IMR-90 (cell line): ENCODE data around the gene MRC2. TPM values are rescaled to one million over a fixed set of nuclear protein-coding genes. Genes with fewer than 3 reads are reported as not detected.

Experiments used
- ATAC-seq: fragments of 200-7000 bp; cut with Tn5 transposase; 2 replicates; pipeline ENCODE4 v1.9.1; 2020; ENCODE audit warnings: low read depth, mild to moderate bottlenecking, moderate library complexity
- BruUV-seq: library from RNA; stranded (reverse); fragments of 400-500 nt; replicated peaks from 2 replicates; lab custom pipeline; 2021; lab: Mats Ljungman, UMichigan
- CTCF ChIA-PET: fragments of 300-600 bp; formaldehyde crosslinking; extraction: SDS; loops from one replicate; lab custom pipeline; 2021; ENCODE audit warnings: antibody characterized with exemption; lab: Yijun Ruan, JAX
- POLR2A ChIA-PET: fragments of 300-600 bp; sonication (Branson Sonifier 250); formaldehyde crosslinking; loops from one replicate; lab custom pipeline; 2022; ENCODE audit warnings: antibody characterized with exemption; ENCODE audit not compliant: unreplicated experiment; lab: Charles Lee
- DNase-seq: peaks from one replicate; pipeline ENCODE4 v3.0.0; 2013
- H2AFZ ChIP-seq: replicated peaks from 2 replicates; pipeline ENCODE3; 2013; ENCODE audit warnings: low read length, mild to moderate bottlenecking; ENCODE audit not compliant: poor library complexity
- H2AK5ac ChIP-seq: 2 replicates; pipeline ENCODE4 v1.6.1; 2013; ENCODE audit warnings: low read depth, low read length, inconsistent platforms
- H2AK9ac ChIP-seq: replicated peaks from 2 replicates; pipeline ENCODE3; 2013; ENCODE audit warnings: mild to moderate bottlenecking, low read depth, low read length, moderate library complexity; ENCODE audit not compliant: poor library complexity
- H2BK120ac ChIP-seq: 2 replicates; pipeline ENCODE4 v1.6.1; 2013; ENCODE audit warnings: low read depth, low read length, inconsistent platforms
- H2BK15ac ChIP-seq: 3 replicates; pipeline ENCODE4 v1.6.1; 2013; ENCODE audit warnings: low read depth, low read length, inconsistent platforms
- H2BK20ac ChIP-seq: 2 replicates; pipeline ENCODE4 v1.6.1; 2013; ENCODE audit warnings: low read depth, mild to moderate bottlenecking, inconsistent platforms, low read length, moderate library complexity
- H2BK5ac ChIP-seq: 2 replicates; pipeline ENCODE4 v1.6.1; 2013; ENCODE audit warnings: mild to moderate bottlenecking, low read depth, low read length, inconsistent platforms; ENCODE audit not compliant: poor library complexity, severe bottlenecking
- H3K14ac ChIP-seq: replicated peaks from 2 replicates; pipeline ENCODE4 v1.6.1; 2013; ENCODE audit warnings: low read depth, low read length, inconsistent platforms
- H3K18ac ChIP-seq: 2 replicates; pipeline ENCODE4 v1.6.1; 2013; ENCODE audit warnings: low read depth, low read length, control low read depth
- H3K23ac ChIP-seq: 2 replicates; pipeline ENCODE4 v1.6.1; 2013; ENCODE audit warnings: low read depth, low read length, inconsistent platforms
- H3K27ac ChIP-seq: 2 replicates; pipeline ENCODE4 v1.5.1; 2013; ENCODE audit warnings: mild to moderate bottlenecking, control low read depth, low read length; ENCODE audit not compliant: insufficient read depth
- H3K27me3 ChIP-seq: 2 replicates; pipeline ENCODE4 v1.6.1; 2013; ENCODE audit warnings: low read length; ENCODE audit not compliant: control insufficient read depth, insufficient read depth
- H3K36me3 ChIP-seq: 2 replicates; pipeline ENCODE4 v1.6.1; 2013; ENCODE audit warnings: low read length, mixed read lengths; ENCODE audit not compliant: control insufficient read depth, insufficient read depth
- H3K4ac ChIP-seq: 2 replicates; pipeline ENCODE4 v1.6.1; 2013; ENCODE audit warnings: low read depth, low read length, inconsistent platforms
- H3K4me1 ChIP-seq: 2 replicates; pipeline ENCODE4 v1.6.1; 2013; ENCODE audit warnings: low read length, mixed read lengths; ENCODE audit not compliant: control insufficient read depth, insufficient read depth
- H3K4me2 ChIP-seq: 2 replicates; pipeline ENCODE4 v1.6.1; 2013; ENCODE audit warnings: low read depth, mild to moderate bottlenecking, control low read depth, low read length, moderate library complexity
- H3K4me3 ChIP-seq: 2 replicates; pipeline ENCODE4 v1.5.1; 2013; ENCODE audit warnings: low read depth, mild to moderate bottlenecking, control low read depth, low read length, moderate library complexity; ENCODE audit not compliant: insufficient read depth
- H3K56ac ChIP-seq: 2 replicates; pipeline ENCODE4 v1.6.1; 2013; ENCODE audit warnings: low read length, inconsistent platforms; ENCODE audit not compliant: insufficient read depth; ENCODE audit errors: extremely low read depth
- H3K79me1 ChIP-seq, 2 experiments: 2 replicates each; pipeline ENCODE4 v1.6.1; 2013; ENCODE audit warnings: low read length in 2 of 2, inconsistent platforms in 1 of 2, low read depth in 1 of 2
- H3K9ac ChIP-seq: 2 replicates; pipeline ENCODE4 v1.6.1; 2013; ENCODE audit warnings: low read depth, low read length, control low read depth
- H3K9me1 ChIP-seq: 2 replicates; pipeline ENCODE4 v1.6.1; 2013; ENCODE audit warnings: low read length, inconsistent platforms; ENCODE audit not compliant: insufficient read depth
- H3K9me3 ChIP-seq: 2 replicates; pipeline ENCODE4 v1.6.1; 2013; ENCODE audit warnings: low read length; ENCODE audit not compliant: control insufficient read depth, insufficient read depth
- H4K20me1 ChIP-seq: 2 replicates; pipeline ENCODE4 v1.6.1; 2013; ENCODE audit warnings: low read length, inconsistent platforms; ENCODE audit not compliant: insufficient read depth
- H4K5ac ChIP-seq: 2 replicates; pipeline ENCODE4 v1.6.1; 2013; ENCODE audit warnings: mild to moderate bottlenecking, low read depth, low read length, control low read depth
- H4K8ac ChIP-seq, 2 experiments: 2 replicates each; pipeline ENCODE4 v1.6.1; 2013; ENCODE audit warnings: low read depth in 2 of 2, low read length in 2 of 2, control low read depth in 1 of 2, inconsistent platforms in 1 of 2
- H4K91ac ChIP-seq: 2 replicates; pipeline ENCODE4 v1.6.1; 2013; ENCODE audit warnings: low read depth, low read length, inconsistent platforms; ENCODE audit not compliant: insufficient read depth
- BHLHE40 ChIP-seq: fragments of 150-350 bp; IDR thresholded peaks from 2 replicates; pipeline ENCODE4 v1.6.1; 2016; ENCODE audit warnings: mild to moderate bottlenecking, low read depth, low read length
- CEBPB ChIP-seq: IDR thresholded peaks from 2 replicates; pipeline ENCODE4 v1.6.1; 2012; ENCODE audit warnings: low read depth, low read length, improper control_type of control experiment
- CHD1 ChIP-seq: IDR thresholded peaks from 2 replicates; pipeline ENCODE4 v1.6.1; 2012; ENCODE audit warnings: low read depth, low read length, improper control_type of control experiment
- FOS ChIP-seq: fragments of 150-350 bp; IDR thresholded peaks from 2 replicates; pipeline ENCODE4 v1.6.1; 2016; ENCODE audit warnings: low read depth, low read length
- MAFK ChIP-seq: IDR thresholded peaks from 2 replicates; pipeline ENCODE4 v1.6.1; 2012; ENCODE audit warnings: low read depth, low read length, improper control_type of control experiment
- MXI1 ChIP-seq: IDR thresholded peaks from 2 replicates; pipeline ENCODE4 v1.6.1; 2012; ENCODE audit warnings: low read depth, mild to moderate bottlenecking, low read length, moderate library complexity, borderline replicate concordance
- NFE2L2 ChIP-seq: fragments of 150-350 bp; IDR thresholded peaks from 2 replicates; pipeline ENCODE4 v1.6.1; 2016; ENCODE audit warnings: low read depth, mild to moderate bottlenecking, low read length
- POLR2A ChIP-seq: IDR thresholded peaks from 2 replicates; pipeline ENCODE4 v1.6.1; 2012; ENCODE audit warnings: mild to moderate bottlenecking, low read depth, low read length
- RAD21 ChIP-seq: IDR thresholded peaks from 2 replicates; pipeline ENCODE4 v1.6.1; 2012; ENCODE audit warnings: low read length, improper control_type of control experiment
- RCOR1 ChIP-seq: IDR thresholded peaks from 2 replicates; pipeline ENCODE4 v1.6.1; 2012; ENCODE audit warnings: mild to moderate bottlenecking, low read length, improper control_type of control experiment; ENCODE audit not compliant: insufficient replicate concordance
- WGBS, 2 experiments: methylation state at CpG; one replicate each; pipeline versions ENCODE4 v1.1.5 to v1.1.7; 2013; ENCODE audit warnings: missing lambda C conversion rate in 2 of 2; ENCODE audit not compliant: insufficient read length in 1 of 2; ENCODE audit errors: extremely low coverage in 2 of 2; 5-methylcytosine and 5-hydroxymethylcytosine counted together
- dilution Hi-C: fragments of 300-500 bp; cut with HindIII; formaldehyde crosslinking; loops from one replicate; pipeline ENCODE4 v1.14.3; 2018; ENCODE audit warnings: low sequenced_read_pairs; ENCODE audit not compliant: unreplicated experiment
- in situ Hi-C: fragments of 300-500 bp; cut with MboI; formaldehyde crosslinking; loops from 3 replicates; pipeline ENCODE4 v1.14.3; 2019; ENCODE audit warnings: low sequenced_read_pairs, inconsistent platforms, mixed read lengths
- intact Hi-C: fragments of 100-400 bp; cut with micrococcal nuclease; formaldehyde crosslinking; loops from 2 replicates; pipeline ENCODE4 v1.10.0; 2022
- polyA plus RNA-seq, 3 experiments: library from polyadenylated mRNA; depleted of rRNA; stranded (reverse); fragments of >200 nt; gene quantifications; 2 replicates each; pipeline ENCODE4 v1.2.3, GENCODE V29; 2012; ENCODE audit warnings: low replicate concordance in 1 of 3
- total RNA-seq: library from RNA; depleted of rRNA; stranded (reverse); fragments of >200 nt; gene quantifications from 2 replicates; pipeline ENCODE4 v1.2.3, GENCODE V29; 2012
- TF ChIP-seq, protein P1 (sequence below): conservative IDR thresholded peaks from 2 replicates; pipeline ENCODE4 v1.5.1; 2012; ENCODE audit warnings: mild to moderate bottlenecking, low read depth, low read length, improper control_type of control experiment
- TF ChIP-seq, protein P2 (sequence below): fragments of 150-350 bp; IDR thresholded peaks from 2 replicates; pipeline ENCODE4 v1.6.1; 2016; ENCODE audit warnings: low read depth, mild to moderate bottlenecking, low read length, moderate library complexity, borderline replicate concordance
- TF ChIP-seq, protein P3 (sequence below): fragments of 150-350 bp; IDR thresholded peaks from 2 replicates; pipeline ENCODE4 v1.6.1; 2017; ENCODE audit warnings: mild to moderate bottlenecking, antibody characterized with exemption, low read length, low read depth

The MRC2 gene
- total and polyA plus RNA-seq, 2 of the 4 experiments (the other 2 are of a cell fraction) = 39.3 to 137 TPM

DNA sequence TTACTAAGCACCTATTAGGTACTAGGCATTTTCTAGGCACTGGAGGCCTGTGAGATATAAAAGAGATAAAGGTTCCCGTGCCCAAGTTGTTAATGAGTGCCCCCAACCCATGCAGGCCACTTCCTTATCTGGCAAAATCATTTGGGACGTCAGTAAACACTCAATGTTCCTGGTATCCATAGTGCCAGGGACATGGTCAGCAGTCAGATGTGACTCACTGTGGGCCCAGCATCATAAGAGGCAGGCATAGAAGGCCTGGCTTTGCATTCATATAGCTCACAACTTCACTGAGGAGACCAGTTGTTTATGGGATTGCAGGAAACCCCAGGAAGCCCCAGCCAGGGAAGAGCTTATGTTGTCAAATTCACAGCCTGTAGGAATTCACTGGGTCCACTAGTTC is 81.1 kb downstream of the MRC2 start:
- H3K56ac ChIP-seq = no peak overlapping the region
- no peaks in the 10 kb centered on the region for H3K27me3 ChIP-seq
- peaks cover 15% of the 10 kb centered on the region for H3K4me1 ChIP-seq
- H3K36me3 ChIP-seq = no peaks in the 10 kb centered on the region
- no CpG with 5 or more reads among the region's 2 CpGs for WGBS, 2 experiments
- no peak overlapping the region for H2BK5ac ChIP-seq
- H3K23ac ChIP-seq = no peak overlapping the region
- peaks cover 7% of the 10 kb centered on the region for H3K9me3 ChIP-seq
- no peak overlapping the region for H2AK5ac ChIP-seq
- peaks cover 6% of the 10 kb centered on the region; the same call in 1 of the 2 replicates for H3K9me1 ChIP-seq
- no peaks in the 10 kb centered on the region for H4K20me1 ChIP-seq
- dilution Hi-C loops (no loop called here), in situ Hi-C loops (loop anchor here (5.0 kb wide), 1 partner anchor 259 kb away; the partner anchor contains the start of gene TANC2), intact Hi-C loops (no loop called here)
- H3K18ac ChIP-seq = no peak overlapping the region
- H4K91ac ChIP-seq = no peak overlapping the region
- H2AK9ac ChIP-seq = no peak overlapping the region
- no peak overlapping the region for H2BK120ac ChIP-seq
- ATAC-seq = no peak
- H3K79me1 ChIP-seq = peaks cover 11 to 19% of the 10 kb centered on the region in 2 experiments; a peak in 3 of 4 replicates
- DNase-seq = no peak
- no peak overlapping the region for H3K4ac ChIP-seq
- H2BK15ac ChIP-seq = no peak overlapping the region
- BruUV-seq = no TSS peak
- H4K5ac ChIP-seq = no peak overlapping the region
- H3K9ac ChIP-seq = no peak overlapping the region
- H2BK20ac ChIP-seq = no peak overlapping the region
- ChIA-PET CTCF (no interaction called here), POLR2A (no interaction called here)
- H3K4me3 ChIP-seq = no peak overlapping the region
- TF ChIP-seq POLR2A (no peak), CEBPB (no peak), RCOR1 (no peak), NFE2L2 (no peak), RAD21 (no peak), BHLHE40 (no peak), CHD1 (no peak), FOS (no peak), MXI1 (no peak), MAFK (no peak)
- TF ChIP-seq, protein P1, sequence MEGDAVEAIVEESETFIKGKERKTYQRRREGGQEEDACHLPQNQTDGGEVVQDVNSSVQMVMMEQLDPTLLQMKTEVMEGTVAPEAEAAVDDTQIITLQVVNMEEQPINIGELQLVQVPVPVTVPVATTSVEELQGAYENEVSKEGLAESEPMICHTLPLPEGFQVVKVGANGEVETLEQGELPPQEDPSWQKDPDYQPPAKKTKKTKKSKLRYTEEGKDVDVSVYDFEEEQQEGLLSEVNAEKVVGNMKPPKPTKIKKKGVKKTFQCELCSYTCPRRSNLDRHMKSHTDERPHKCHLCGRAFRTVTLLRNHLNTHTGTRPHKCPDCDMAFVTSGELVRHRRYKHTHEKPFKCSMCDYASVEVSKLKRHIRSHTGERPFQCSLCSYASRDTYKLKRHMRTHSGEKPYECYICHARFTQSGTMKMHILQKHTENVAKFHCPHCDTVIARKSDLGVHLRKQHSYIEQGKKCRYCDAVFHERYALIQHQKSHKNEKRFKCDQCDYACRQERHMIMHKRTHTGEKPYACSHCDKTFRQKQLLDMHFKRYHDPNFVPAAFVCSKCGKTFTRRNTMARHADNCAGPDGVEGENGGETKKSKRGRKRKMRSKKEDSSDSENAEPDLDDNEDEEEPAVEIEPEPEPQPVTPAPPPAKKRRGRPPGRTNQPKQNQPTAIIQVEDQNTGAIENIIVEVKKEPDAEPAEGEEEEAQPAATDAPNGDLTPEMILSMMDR = no peak
- TF ChIP-seq, protein P2, sequence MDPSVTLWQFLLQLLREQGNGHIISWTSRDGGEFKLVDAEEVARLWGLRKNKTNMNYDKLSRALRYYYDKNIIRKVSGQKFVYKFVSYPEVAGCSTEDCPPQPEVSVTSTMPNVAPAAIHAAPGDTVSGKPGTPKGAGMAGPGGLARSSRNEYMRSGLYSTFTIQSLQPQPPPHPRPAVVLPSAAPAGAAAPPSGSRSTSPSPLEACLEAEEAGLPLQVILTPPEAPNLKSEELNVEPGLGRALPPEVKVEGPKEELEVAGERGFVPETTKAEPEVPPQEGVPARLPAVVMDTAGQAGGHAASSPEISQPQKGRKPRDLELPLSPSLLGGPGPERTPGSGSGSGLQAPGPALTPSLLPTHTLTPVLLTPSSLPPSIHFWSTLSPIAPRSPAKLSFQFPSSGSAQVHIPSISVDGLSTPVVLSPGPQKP = no peak
- TF ChIP-seq, protein P3, sequence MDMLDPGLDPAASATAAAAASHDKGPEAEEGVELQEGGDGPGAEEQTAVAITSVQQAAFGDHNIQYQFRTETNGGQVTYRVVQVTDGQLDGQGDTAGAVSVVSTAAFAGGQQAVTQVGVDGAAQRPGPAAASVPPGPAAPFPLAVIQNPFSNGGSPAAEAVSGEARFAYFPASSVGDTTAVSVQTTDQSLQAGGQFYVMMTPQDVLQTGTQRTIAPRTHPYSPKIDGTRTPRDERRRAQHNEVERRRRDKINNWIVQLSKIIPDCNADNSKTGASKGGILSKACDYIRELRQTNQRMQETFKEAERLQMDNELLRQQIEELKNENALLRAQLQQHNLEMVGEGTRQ = no peak
- no peak overlapping the region for H3K4me2 ChIP-seq
- H2AFZ ChIP-seq = no peak overlapping the region
- H4K8ac ChIP-seq = no peak overlapping the region
- H3K14ac ChIP-seq = no peak overlapping the region
- H3K27ac ChIP-seq = no peak overlapping the region
